NCI-H146 (cell line): ENCODE measurements around the gene ETV3L.
A peak's percentile ranks its signal among the peaks of the same experiment; 100 is the strongest.

Source experiments
- DNase-seq: peaks from one replicate; lab custom pipeline; 2025; lab: John Stamatoyannopoulos, UW

ETV3L gene

GRCh38 chr1:157099633-157100009, at the start of gene ETV3L:
TSS of gene ETV3L (minus strand) at chr1:157099808. CDS start at chr1:157099523, 285 bp downstream.
- no peak for DNase-seq

DNA sequence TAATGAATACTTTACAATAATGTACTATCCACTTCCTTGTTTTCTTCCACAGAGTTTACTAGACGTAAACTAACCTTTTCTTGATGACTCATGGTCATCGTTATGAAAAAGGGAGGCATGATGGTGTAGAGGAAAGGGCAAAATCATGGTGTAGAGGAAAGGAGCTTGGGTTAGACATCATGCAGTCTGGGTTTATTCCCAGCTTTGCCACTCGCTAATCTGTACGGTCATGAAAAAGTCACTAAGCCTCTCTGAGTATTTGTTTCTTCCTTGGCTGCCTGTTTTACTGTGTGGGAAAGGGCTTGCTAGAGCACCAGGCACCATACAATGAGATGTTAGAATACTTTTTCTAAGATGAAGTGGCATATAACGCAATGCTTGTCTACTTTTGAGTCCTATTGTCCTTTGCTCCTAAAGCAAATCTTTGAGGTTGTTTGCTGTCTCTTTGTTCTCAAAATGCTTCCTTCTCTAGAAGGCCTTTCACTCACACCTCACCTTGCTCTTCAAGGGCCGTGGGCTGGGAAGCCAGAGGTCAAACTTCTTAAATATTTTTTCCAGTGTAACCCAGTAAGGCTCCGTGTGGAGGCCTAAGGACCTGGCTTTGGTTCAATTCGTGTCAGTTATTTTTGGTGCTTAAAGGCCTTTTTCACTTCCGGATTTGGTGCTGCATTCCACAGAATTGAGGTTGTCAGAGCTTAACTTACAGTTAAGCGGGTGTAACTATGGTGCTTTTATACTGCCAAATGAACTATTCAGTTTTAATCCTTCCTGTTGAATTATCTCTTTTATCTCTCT, 48.5 kb upstream of the ETV3L start:
- DNase-seq, result no peak

DNA sequence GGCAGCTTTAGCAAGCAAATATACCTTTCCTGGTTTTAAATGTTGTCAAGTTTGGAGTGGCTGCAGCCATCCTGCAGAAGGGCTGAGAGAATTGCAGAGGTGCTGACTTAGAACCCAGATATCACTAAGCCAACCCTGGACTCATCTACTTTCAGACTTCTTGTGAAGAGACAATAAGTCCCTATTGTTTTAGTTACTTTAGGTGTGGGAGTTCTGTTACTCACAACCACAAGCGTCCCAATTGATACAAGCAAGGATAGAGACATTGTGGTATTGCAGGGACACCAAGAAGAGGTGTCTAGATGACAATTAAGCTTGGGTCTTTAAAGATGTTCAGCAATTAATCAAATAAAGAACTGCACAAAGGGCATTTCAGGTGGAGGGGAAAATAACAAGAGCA, 47.4 kb upstream of the ETV3L start:
- no peak for DNase-seq

- no peak for DNase-seq
Measured at GRCh38 chr1:157146244-157146643, 46.6 kb upstream of the ETV3L start.

DNA sequence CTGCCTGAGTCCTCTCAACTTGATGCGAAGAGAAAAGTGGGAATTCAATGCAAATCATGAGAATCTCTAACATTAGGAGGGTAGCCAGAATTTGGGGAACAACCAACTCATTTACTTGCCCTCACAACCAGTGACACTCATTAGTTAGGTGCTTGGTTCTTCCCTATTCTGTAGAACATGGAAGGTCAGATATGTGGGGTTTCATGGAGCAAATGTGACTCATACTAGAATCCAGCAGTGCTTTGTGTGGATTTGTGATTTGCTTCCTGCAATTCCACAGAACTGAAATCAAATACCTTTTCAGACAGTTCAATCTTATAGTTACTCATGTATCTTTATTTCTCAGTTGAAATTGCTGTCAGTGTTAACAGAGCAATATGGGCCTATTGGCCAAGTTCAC, 45.5 kb upstream of the ETV3L start:
- no peak for DNase-seq

GRCh38 chr1:157144509-157144908, 44.9 kb upstream of the ETV3L start:
- DNase-seq, result no peak

GRCh38 chr1:157142765-157143423, 43.3 kb upstream of the ETV3L start:
- no peak for DNase-seq

DNA sequence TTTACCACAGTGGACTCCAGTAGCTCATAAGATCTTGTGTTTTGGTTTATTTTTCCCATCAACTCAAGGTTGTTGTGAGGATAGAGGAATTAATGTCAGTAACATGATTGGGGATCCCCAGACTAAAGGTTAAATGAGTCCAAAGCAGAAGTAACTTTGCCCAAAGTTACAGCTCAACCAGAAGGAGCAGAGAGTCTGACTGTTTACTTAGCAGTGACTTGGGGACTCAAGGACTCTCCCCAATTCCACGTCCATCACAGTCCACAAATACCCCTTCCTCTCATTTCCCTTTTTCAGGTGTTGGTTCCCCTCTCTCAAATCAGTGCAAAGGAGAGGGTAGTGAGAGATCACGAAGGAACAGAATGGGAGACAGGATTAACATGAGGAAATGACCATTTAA, 42.6 kb upstream of the ETV3L start:
- DNase-seq, result no peak

DNA sequence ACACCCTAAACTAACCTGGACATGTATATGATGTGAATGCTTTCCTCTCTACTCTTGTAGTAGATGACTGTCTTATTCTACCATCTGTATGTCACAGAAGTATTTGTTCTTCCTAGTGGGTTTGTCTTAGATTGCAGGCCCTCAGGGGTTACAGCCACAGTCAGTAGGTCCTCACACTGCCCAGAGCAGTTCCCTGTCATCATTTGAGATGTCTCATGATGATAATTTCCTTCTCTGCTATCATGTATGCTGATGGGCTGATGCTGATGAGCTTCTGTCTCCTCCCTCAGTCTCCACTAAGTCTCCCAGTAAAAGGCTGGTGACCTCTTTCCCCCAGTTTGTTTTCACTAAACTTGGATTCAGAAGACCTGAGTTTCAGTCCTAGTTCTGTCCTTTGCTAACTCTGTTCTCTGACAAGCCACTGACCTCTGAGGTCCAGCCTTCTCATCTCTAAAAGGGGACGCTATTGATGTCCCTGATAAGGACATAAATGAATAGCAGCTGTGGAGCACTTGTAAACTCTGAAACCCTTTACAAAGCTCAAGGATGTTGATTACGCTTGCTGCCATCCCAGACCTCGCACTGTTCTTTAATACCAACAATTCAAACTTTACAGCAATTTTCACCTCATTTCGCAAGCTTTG, 41.7 kb upstream of the ETV3L start:
- DNase-seq, result no peak

- DNase-seq, result no peak
Measured at GRCh38 chr1:157140063-157140588, 40.5 kb upstream of the ETV3L start.

GRCh38 chr1:157139052-157139715, 39.6 kb upstream of the ETV3L start:
- peak; percentile 48 for DNase-seq

GRCh38 chr1:157138220-157139051, 38.8 kb upstream of the ETV3L start, which contains the start of gene ETV3:
TSS of gene ETV3 (minus strand) at chr1:157138395. CDS start at chr1:157136352, 2,043 bp downstream.
- DNase-seq, result peak; percentile 92

DNA sequence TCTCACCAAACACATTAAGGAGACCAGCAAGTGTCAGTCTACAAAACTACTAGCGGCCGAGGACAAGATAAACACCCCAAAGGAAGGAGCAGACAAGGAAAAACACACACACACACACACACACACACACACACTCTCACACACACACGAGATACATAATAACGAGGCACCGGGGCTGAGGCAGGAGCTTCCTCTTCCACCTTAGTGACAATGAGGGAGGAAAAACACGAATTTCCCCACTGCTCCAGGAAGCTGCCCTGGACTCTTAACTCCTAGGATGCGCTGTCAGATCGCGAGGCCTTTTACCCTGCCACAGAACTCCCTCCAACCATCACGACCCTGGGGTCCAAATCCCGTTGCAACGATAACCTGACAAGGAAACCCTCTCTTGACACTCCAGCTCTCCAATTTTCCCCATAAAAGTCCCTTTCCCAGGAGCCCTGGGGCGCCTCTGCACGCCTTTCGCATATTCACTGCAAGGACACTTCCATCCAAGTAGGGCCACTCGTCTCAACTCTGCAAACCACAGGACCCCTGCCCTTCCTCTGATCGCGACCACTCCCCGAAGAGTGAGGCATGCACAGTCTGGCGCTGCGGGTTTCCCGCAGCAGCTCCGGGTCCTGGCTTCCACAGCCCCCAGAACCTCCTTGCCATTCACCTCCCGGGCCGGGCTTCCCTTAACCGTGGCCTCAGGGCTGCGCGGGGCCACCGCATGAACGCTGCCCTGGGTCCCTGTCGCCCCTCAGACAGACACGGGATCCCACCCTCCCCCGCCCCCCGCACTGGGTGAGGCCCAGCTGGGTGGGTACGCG, 38.0 kb upstream of the ETV3L start:
- DNase-seq, result peak; percentile 36

- peak; percentile 28 for DNase-seq
Measured at GRCh38 chr1:157137046-157137407, 37.4 kb upstream of the ETV3L start.

GRCh38 chr1:157136133-157136532, 36.5 kb upstream of the ETV3L start:
- no peak for DNase-seq

- DNase-seq, result no peak
Measured at GRCh38 chr1:157135646-157136045, 36.0 kb upstream of the ETV3L start.

- DNase-seq, result no peak
Measured at GRCh38 chr1:157135070-157135469, 35.5 kb upstream of the ETV3L start.

- no peak for DNase-seq
Measured at GRCh38 chr1:157134442-157134841, 34.8 kb upstream of the ETV3L start.

- no peak for DNase-seq
Measured at GRCh38 chr1:157133426-157133825, 33.8 kb upstream of the ETV3L start.

GRCh38 chr1:157132616-157133167, 33.1 kb upstream of the ETV3L start:
- no peak for DNase-seq
